ENCODE results near the gene CD28. TPM values are rescaled to one million over a fixed set of nuclear protein-coding genes. Genes with fewer than 3 reads are reported as not detected.
A peak's percentile ranks its signal among the peaks of the same experiment; 100 is the strongest.

CD28 gene
- total RNA-seq, 1 donor from 2014 or later = 0.05 TPM

DNA sequence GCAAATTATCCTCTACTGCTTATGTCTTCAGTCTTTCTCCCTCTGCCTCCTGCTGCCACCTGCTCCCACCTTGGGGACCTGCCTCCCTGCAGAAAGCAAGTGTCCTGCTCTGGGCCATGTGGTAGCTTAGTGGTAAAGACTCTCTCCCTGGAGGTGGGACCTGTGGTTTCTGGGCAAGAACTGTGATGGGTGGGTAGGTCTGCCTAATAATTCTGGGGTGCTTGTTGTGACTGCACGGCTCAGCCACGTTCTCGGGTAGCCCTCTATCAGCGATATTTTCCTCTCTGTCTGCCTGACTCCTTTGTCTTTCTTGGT is 16.4 kb upstream of the CD28 start:
- Mint-ChIP-seq H3K9me3 (ENCODE audit: low read depth) (no peaks in the 10 kb centered on the region), H3K36me3 (ENCODE audit: low read depth) (no peaks in the 10 kb centered on the region), H3K27me3 (ENCODE audit: low read depth) (no peaks in the 10 kb centered on the region), H3K27ac (ENCODE audit: unreplicated experiment) (no peak overlapping the region), H3K4me1 (ENCODE audit: low read depth) (peaks cover 85% of the 10 kb centered on the region), H3K4me3 (ENCODE audit: unreplicated experiment) (no peak overlapping the region)
- TF ChIP-seq, protein P1, sequence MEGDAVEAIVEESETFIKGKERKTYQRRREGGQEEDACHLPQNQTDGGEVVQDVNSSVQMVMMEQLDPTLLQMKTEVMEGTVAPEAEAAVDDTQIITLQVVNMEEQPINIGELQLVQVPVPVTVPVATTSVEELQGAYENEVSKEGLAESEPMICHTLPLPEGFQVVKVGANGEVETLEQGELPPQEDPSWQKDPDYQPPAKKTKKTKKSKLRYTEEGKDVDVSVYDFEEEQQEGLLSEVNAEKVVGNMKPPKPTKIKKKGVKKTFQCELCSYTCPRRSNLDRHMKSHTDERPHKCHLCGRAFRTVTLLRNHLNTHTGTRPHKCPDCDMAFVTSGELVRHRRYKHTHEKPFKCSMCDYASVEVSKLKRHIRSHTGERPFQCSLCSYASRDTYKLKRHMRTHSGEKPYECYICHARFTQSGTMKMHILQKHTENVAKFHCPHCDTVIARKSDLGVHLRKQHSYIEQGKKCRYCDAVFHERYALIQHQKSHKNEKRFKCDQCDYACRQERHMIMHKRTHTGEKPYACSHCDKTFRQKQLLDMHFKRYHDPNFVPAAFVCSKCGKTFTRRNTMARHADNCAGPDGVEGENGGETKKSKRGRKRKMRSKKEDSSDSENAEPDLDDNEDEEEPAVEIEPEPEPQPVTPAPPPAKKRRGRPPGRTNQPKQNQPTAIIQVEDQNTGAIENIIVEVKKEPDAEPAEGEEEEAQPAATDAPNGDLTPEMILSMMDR (IDR thresholded peaks at IDR 0.05) = no peak
- no peak for DNase-seq (ENCODE audit: low spot score)

DNA sequence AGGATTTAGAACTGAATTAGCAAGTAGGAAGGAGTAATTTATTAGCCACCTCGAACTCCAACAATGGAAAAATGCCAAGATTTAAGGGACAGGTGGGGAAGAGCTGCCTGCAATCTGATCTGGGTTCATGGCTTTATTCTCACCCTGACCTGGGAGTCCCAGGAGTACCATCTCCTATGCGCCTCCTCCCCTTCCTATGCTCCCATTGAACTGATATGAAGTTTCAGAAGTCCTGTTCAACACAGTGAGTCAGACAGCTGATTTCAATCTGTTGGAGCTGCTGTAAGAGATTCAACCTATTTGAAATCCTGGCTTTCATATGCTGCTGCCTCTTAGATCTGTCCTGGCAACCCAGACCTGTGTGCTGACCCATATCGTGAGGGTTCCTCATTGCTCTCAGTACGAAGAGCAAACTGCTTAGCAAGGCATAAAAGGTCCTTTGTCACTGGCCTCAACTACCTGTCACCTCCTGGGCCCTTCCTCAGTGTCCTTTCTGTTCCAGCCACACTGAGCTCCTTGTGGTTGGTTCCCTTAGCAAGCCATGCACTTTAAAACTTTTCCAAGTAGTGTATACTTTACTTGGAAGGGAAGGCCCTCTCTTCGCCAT is 15.9 kb upstream of the CD28 start:
- no peaks in the 10 kb centered on the region for H3K36me3 Mint-ChIP-seq (ENCODE audit: low read depth)
- TF ChIP-seq, protein P1 (IDR thresholded peaks at IDR 0.05) = no peak
- no peak overlapping the region for H3K27ac Mint-ChIP-seq (ENCODE audit: unreplicated experiment)
- H3K4me3 Mint-ChIP-seq (ENCODE audit: unreplicated experiment) = no peak overlapping the region
- peaks cover 80% of the 10 kb centered on the region for H3K4me1 Mint-ChIP-seq (ENCODE audit: low read depth)
- no peaks in the 10 kb centered on the region for H3K27me3 Mint-ChIP-seq (ENCODE audit: low read depth)
- no peaks in the 10 kb centered on the region for H3K9me3 Mint-ChIP-seq (ENCODE audit: low read depth)
- no peak for DNase-seq (ENCODE audit: low spot score)

DNA sequence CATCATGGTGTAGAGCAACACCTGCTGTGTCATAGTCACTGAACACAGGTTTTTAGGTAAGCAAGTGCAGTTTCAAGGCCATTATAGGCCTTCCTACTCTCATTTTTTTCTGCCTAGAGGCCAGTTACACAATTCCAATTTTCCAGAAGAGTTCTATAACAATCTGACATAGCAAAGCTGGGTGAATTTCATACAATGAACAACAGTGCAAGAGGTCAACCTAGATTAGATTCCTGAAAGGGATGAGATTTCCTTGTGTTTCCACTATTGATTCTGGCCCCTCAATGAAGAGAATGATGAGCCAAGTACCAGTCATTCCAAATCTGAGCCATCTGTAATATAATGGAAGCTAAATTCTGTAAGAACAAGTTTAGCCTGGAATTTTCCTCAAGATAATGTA is 15.3 kb upstream of the CD28 start:
- no peaks in the 10 kb centered on the region for H3K27me3 Mint-ChIP-seq (ENCODE audit: low read depth)
- H3K27ac Mint-ChIP-seq (ENCODE audit: unreplicated experiment) = no peak overlapping the region
- H3K36me3 Mint-ChIP-seq (ENCODE audit: low read depth) = no peaks in the 10 kb centered on the region
- H3K4me1 Mint-ChIP-seq (ENCODE audit: low read depth) = peaks cover 74% of the 10 kb centered on the region
- no peak for DNase-seq (ENCODE audit: low spot score)
- H3K9me3 Mint-ChIP-seq (ENCODE audit: low read depth) = no peaks in the 10 kb centered on the region
- H3K4me3 Mint-ChIP-seq (ENCODE audit: unreplicated experiment) = no peak overlapping the region
- TF ChIP-seq, protein P1 (IDR thresholded peaks at IDR 0.05) = no peak

DNA sequence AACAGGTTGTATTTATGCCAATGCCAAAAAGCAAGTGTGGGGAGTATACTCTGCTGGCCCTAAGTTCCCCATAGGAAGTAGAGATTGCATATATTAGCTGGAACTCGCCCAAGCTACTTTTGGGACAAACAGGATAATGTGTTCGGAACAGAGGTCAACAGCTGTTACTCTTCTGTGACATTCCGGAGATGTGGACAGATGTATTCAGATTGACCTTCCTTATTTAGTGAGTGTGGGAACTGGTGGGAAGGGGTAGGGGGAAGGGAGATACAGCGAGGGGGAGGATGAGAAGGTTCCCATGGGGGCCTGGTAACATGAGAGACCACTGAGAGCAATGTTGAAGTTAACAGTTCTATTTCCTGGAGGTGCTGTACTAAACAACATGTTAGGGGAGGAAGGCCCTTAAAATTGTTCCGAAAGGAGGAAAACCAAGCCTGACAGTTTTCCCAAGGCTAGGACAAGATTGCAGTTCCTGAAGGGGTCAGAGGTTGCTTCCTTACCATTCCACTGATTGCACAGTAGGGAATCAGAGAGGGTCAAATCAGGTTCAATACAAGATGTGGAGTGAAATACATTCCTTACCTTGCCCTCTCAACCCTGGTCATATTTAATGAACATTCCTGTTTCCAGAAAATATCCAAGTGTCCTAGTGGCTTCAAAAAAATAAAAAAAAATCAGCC is 14.3 kb upstream of the CD28 start:
- Mint-ChIP-seq H3K4me1 (ENCODE audit: low read depth) (peaks cover 65% of the 10 kb centered on the region), H3K27me3 (ENCODE audit: low read depth) (no peaks in the 10 kb centered on the region), H3K9me3 (ENCODE audit: low read depth) (no peaks in the 10 kb centered on the region), H3K36me3 (ENCODE audit: low read depth) (no peaks in the 10 kb centered on the region), H3K27ac (ENCODE audit: unreplicated experiment) (peak overlapping the region; percentile 57), H3K4me3 (ENCODE audit: unreplicated experiment) (no peak overlapping the region)
- TF ChIP-seq, protein P1 (IDR thresholded peaks at IDR 0.05) = no peak
- no peak for DNase-seq (ENCODE audit: low spot score)

DNA sequence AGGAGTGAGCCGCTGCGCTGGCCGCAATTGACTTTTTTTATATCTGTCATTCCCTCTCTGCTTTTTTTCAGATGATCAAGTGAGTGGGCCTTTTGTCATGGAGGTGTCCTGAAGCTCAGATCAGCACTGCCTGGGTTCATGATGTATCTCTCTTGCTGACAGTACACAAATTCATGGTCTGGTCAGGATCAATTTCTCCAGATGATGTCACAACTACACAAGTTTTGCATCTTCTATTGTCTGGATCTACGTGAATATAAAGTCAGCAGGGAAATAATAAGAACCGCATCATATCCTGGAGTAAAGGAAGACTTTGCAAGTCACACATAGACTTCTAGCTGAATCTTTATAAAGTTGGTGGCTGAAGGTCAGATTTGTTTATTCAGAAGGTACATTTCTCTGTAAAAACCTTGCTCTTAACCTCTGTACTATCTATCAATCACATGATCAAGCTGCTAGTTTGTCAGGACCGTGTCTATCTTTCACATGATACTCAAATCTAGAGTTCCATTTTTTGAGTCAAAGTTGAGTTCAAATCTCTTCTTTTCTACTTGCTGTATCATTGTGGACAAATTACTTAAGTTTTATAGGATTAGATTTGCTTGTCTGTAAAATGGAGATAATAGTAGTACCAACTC is 13.1 kb upstream of the CD28 start:
- Mint-ChIP-seq H3K27me3 (ENCODE audit: low read depth) (no peaks in the 10 kb centered on the region), H3K36me3 (ENCODE audit: low read depth) (peaks cover 3% of the 10 kb centered on the region), H3K9me3 (ENCODE audit: low read depth) (peaks cover 9% of the 10 kb centered on the region), H3K27ac (ENCODE audit: unreplicated experiment) (no peak overlapping the region), H3K4me3 (ENCODE audit: unreplicated experiment) (no peak overlapping the region), H3K4me1 (ENCODE audit: low read depth) (peaks cover 56% of the 10 kb centered on the region)
- TF ChIP-seq, protein P1 (IDR thresholded peaks at IDR 0.05) = no peak
- DNase-seq (ENCODE audit: low spot score) = no peak
